Keratinocyte (primary cell): ENCODE measurements around the gene SLC6A5.

ENCODE experiments used
- CTCF ChIP-seq, 3 experiments: IDR thresholded peaks in 1 of 3; conservative IDR thresholded peaks in 1 of 3; optimal IDR thresholded peaks in 1 of 3; 2 replicates in 2 of 3; 3 replicates in 1 of 3; pipeline versions ENCODE3 to v1.5.1; 2011; ENCODE audit warnings: low read length in 3 of 3, mild to moderate bottlenecking in 3 of 3, moderate library complexity in 2 of 3, control low read depth in 1 of 3, inconsistent platforms in 1 of 3; ENCODE audit not compliant: insufficient read depth in 2 of 3; ENCODE audit errors: extremely low read depth in 1 of 3
- EZH2 ChIP-seq: IDR thresholded peaks from one replicate; pipeline ENCODE4 v1.6.1; 2012; ENCODE audit warnings: inconsistent platforms, mild to moderate bottlenecking, low read length, moderate library complexity

DNA sequence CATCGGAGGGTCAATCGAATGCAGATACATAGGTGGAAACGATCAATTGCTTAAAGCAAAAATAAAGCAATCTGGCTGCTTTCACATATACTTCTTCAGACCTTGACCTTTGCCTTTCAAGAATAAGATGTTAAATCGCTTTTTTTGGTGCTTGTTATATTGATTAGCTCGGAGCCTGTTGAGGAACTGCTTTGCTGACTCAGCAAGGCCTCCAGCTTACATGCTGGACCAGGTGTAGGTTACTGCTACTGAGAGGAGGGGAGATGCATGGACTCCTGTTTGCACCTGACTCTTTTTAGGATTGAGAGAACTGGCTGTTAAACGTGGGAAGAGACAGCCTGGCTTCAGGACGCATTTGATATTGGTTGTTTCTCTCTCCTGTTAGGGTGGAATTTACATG, 38.7 kb downstream of the SLC6A5 start:
- no peak for TF ChIP-seq CTCF (optimal IDR thresholded peaks at IDR 0.05 in 1 of 3, IDR thresholded peaks at IDR 0.05 in 1 of 3, conservative IDR thresholded peaks at IDR 0.05 in 1 of 3; ENCODE audit: extremely low read depth in 1 of 3, insufficient read depth in 2 of 3, low read length in 3 of 3)
- TF ChIP-seq EZH2: no peak
